ENCODE results near the gene PRKAG3. TPM values are rescaled to one million over a fixed set of nuclear protein-coding genes. Genes with fewer than 3 reads are reported as not detected.
A peak's percentile ranks its signal among the peaks of the same experiment; 100 is the strongest.

Gene PRKAG3
- total and polyA plus RNA-seq, 8 donors: 0.08 TPM; not detected in 7

- H3K4me3 ChIP-seq: peak overlapping the region in 1 of 2 donors; percentile 28
- intact Hi-C loops (cut with DNase I): no loop called here
- H3K9me3 ChIP-seq: no peaks in the 10 kb centered on the region
- no peaks in the 10 kb centered on the region for H3K36me3 ChIP-seq
- TF ChIP-seq, protein P1, sequence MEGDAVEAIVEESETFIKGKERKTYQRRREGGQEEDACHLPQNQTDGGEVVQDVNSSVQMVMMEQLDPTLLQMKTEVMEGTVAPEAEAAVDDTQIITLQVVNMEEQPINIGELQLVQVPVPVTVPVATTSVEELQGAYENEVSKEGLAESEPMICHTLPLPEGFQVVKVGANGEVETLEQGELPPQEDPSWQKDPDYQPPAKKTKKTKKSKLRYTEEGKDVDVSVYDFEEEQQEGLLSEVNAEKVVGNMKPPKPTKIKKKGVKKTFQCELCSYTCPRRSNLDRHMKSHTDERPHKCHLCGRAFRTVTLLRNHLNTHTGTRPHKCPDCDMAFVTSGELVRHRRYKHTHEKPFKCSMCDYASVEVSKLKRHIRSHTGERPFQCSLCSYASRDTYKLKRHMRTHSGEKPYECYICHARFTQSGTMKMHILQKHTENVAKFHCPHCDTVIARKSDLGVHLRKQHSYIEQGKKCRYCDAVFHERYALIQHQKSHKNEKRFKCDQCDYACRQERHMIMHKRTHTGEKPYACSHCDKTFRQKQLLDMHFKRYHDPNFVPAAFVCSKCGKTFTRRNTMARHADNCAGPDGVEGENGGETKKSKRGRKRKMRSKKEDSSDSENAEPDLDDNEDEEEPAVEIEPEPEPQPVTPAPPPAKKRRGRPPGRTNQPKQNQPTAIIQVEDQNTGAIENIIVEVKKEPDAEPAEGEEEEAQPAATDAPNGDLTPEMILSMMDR (IDR thresholded peaks at IDR 0.05): no peak
- peaks cover 0 to 24% of the 10 kb centered on the region in 2 donors for H3K4me1 ChIP-seq
- ATAC-seq (no peak), DNase-seq (no peak)
- H3K27ac ChIP-seq: no peak overlapping the region
- H3K27me3 ChIP-seq: peaks cover 58 to 99% of the 10 kb centered on the region in 2 donors
Measured at GRCh38 chr2:218870984-218871344, 39.4 kb upstream of the PRKAG3 start.

GRCh38 chr2:218869064-218869463 is 37.5 kb upstream of the PRKAG3 start:
- Histone ChIP-seq H3K36me3 (no peaks in the 10 kb centered on the region), H3K4me1 (peaks cover 0 to 24% of the 10 kb centered on the region in 2 donors), H3K27me3 (peaks cover 43 to 98% of the 10 kb centered on the region in 2 donors), H3K4me3 (no peak overlapping the region), H3K27ac (no peak overlapping the region), H3K9me3 (no peaks in the 10 kb centered on the region)
- TF ChIP-seq, protein P1 (IDR thresholded peaks at IDR 0.05): no peak
- ATAC-seq: no peak
- DNase-seq: no peak
- intact Hi-C loops (cut with DNase I): no loop called here

DNA sequence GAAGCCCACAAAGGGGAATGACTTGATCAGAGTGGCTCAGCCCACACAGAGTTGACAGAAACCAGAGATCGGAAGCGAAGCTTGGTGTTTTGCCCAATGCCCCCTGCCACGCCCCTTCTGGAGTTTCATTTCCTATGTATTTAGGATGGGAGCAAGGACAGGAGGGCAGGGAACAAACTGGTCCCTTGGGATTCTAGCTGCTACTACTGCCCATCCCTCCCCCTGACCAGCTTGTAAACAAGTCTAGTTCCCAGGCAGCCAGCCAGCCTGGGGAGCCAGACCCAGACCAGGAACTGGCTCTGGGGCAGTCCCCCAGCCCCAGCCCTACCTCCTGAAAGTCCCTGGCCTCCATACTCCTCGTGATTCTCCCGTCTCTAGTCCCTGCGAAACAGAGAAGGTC is 36.3 kb upstream of the PRKAG3 start:
- ATAC-seq (no peak), DNase-seq (no peak)
- H3K27ac ChIP-seq: no peak overlapping the region
- TF ChIP-seq, protein P1 (IDR thresholded peaks at IDR 0.05): no peak
- peaks cover 36 to 98% of the 10 kb centered on the region in 2 donors for H3K27me3 ChIP-seq
- intact Hi-C loops (cut with DNase I): no loop called here
- peaks cover 0 to 17% of the 10 kb centered on the region in 2 donors for H3K4me1 ChIP-seq
- no peaks in the 10 kb centered on the region for H3K36me3 ChIP-seq
- no peaks in the 10 kb centered on the region for H3K9me3 ChIP-seq
- no peak overlapping the region for H3K4me3 ChIP-seq

- intact Hi-C loops (cut with DNase I): no loop called here
Measured at GRCh38 chr2:218865999-218866398, 34.4 kb upstream of the PRKAG3 start.

DNA sequence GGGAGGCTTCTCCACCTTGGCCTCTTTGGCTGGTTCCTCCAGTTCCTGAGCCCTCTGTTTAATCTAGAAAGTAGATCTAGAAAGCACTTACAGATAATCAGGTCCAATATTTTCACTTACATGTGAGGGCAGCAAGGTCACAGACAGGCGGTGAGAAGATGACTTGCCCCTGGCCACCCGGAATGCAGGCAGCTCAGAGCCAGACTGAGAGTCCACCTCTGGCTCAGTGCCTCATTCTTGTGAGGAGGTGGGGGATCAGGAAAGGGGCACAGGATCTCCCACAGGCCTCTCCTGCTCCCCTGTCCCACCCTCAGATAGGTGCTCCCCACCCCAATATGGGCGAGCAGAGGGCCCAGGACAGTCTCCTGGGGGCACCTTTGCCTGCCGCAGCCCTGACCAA is 33.8 kb upstream of the PRKAG3 start:
- intact Hi-C loops (cut with DNase I): no loop called here
- TF ChIP-seq, protein P1 (IDR thresholded peaks at IDR 0.05): no peak
- Histone ChIP-seq H3K27ac (no peak overlapping the region), H3K9me3 (no peaks in the 10 kb centered on the region), H3K36me3 (no peaks in the 10 kb centered on the region), H3K4me1 (peaks cover 4 to 5% of the 10 kb centered on the region in 2 donors), H3K4me3 (no peak overlapping the region), H3K27me3 (peaks cover 31 to 98% of the 10 kb centered on the region in 2 donors)
- ATAC-seq (no peak), DNase-seq (no peak)

More at GRCh38 chr2:218865999-218866398, 34.4 kb upstream of the PRKAG3 start:
- no peaks in the 10 kb centered on the region for H3K9me3 ChIP-seq
- TF ChIP-seq, protein P1 (IDR thresholded peaks at IDR 0.05): no peak
- no peak for DNase-seq
- H3K27me3 ChIP-seq: peaks cover 31 to 98% of the 10 kb centered on the region in 2 donors
- no peak overlapping the region for H3K27ac ChIP-seq
- no peaks in the 10 kb centered on the region for H3K36me3 ChIP-seq
- peaks cover 0 to 7% of the 10 kb centered on the region in 2 donors for H3K4me1 ChIP-seq
- H3K4me3 ChIP-seq: no peak overlapping the region
- no peak for ATAC-seq

Measured in left lung (tissue), 10 donors.